Psoas muscle (tissue), 8 donors: ENCODE data around the gene MYO15B. TPM values are rescaled to one million over a fixed set of nuclear protein-coding genes. Genes with fewer than 3 reads are reported as not detected.
"Not testable (repeated sequence)": the region's sequence is repeated elsewhere in the genome, so short reads cannot be mapped to it uniquely, and the experiment has no call there.

Experiments
- ATAC-seq, 4 donors: fragments of 200-7000 bp; cut with Tn5 transposase; one replicate each; pipeline ENCODE4 v1.9.1; 2020; ENCODE audit warnings: moderate library complexity in 3 of 4, mild to moderate bottlenecking in 2 of 4
- DNase-seq, 2 donors: peaks; one replicate each; pipeline ENCODE4 v3.0.0-alpha.2; 2020
- H3K27ac ChIP-seq: fragments of 200-600 bp; one replicate; pipeline ENCODE4 v1.8.0; 2022
- H3K27me3 ChIP-seq, 3 donors: fragments of 200-600 bp in 1 of 3; one replicate each; pipeline versions ENCODE4 v1.6.1 to v1.8.0; 2013 to 2022; ENCODE audit warnings: low read length in 2 of 3, mild to moderate bottlenecking in 2 of 3, moderate library complexity in 1 of 3; ENCODE audit not compliant: insufficient read depth in 3 of 3
- H3K36me3 ChIP-seq, 2 donors: fragments of 200-600 bp in 1 of 2; one replicate each; pipeline versions ENCODE4 v1.6.1 to v1.8.0; 2013 to 2022; ENCODE audit warnings: low read depth in 1 of 2, mild to moderate bottlenecking in 1 of 2, moderate library complexity in 1 of 2; ENCODE audit not compliant: insufficient read depth in 1 of 2
- H3K4me1 ChIP-seq: fragments of 200-600 bp; one replicate; pipeline ENCODE4 v1.8.0; 2022
- H3K4me3 ChIP-seq: fragments of 200-600 bp; one replicate; pipeline ENCODE4 v1.8.0; 2022; ENCODE audit warnings: mild to moderate bottlenecking
- H3K9me3 ChIP-seq: fragments of 200-600 bp; one replicate; pipeline ENCODE4 v1.8.0; 2022
- CTCF ChIP-seq: fragments of 200-600 bp; IDR thresholded peaks from one replicate; pipeline ENCODE4 v1.8.0; 2022; ENCODE audit warnings: antibody characterized with exemption
- WGBS, 3 donors: extraction: QIAGEN DNeasy Blood & Tissue Kit; methylation state at CpG; one replicate each; pipeline versions ENCODE4 v1.1.6 to v1.1.7; 2013; 5-methylcytosine and 5-hydroxymethylcytosine counted together
- intact Hi-C, 2 donors: fragments of 100-400 bp; cut with DNase I; formaldehyde crosslinking; loops; one replicate each; pipeline versions ENCODE4 v1.11.0 to v1.14.2; 2022
- polyA plus RNA-seq, 3 donors: library from polyadenylated mRNA; stranded (reverse); fragments of 200-250 nt; gene quantifications; one replicate each; pipeline ENCODE4 v1.2.3, GENCODE V29; 2013
- total RNA-seq, 4 donors: library from RNA; stranded (reverse); fragmentation: NEBNext Ultra II Directional in 2 of 4; extraction: Animal tissue kit (Norgen Biotek cat#: 25700) in 2 of 4; gene quantifications; one replicate each; pipeline versions ENCODE4 v1.2.1 to v1.2.4, GENCODE V29; 2021 to 2023
- donor health status: healthy with polysubstance abuse.
- donor health status: DM: no; HTN: no; CAD: no; lungs with moderate emphysema.
- donor health status: Bipolar disorder and iron deficiency.
- donor health status: healthy.
- donor health status: DM: yes; HTN: yes; CAD: no.
- donor health status: DM: no; HTN: no; CAD: no.
- donor health status: DM: no; HTN: no; CAD: no.
- donor health status: DM: yes; HTN: yes; CAD: no.

Gene MYO15B
- total and polyA plus RNA-seq, 7 donors: 5.2 to 28.2 (median 16.7) TPM

- DNase-seq: no peak
- Histone ChIP-seq H3K36me3 (no peaks in the 10 kb centered on the region), H3K27me3 (peaks cover 0 to 2% (median 0%) of the 10 kb centered on the region in 3 donors), H3K4me3 (no peak overlapping the region), H3K9me3 (no peaks in the 10 kb centered on the region), H3K4me1 (no peaks in the 10 kb centered on the region), H3K27ac (no peak overlapping the region)
- intact Hi-C loops: no loop called here
- WGBS, 3 donors: 71 to 85% (median 77%) methylated on average over 20 to 29 of the region's 29 CpGs
- no peak for ATAC-seq
- no peak for TF ChIP-seq CTCF
Observed at GRCh38 chr17:75574404-75575036, 13.1 kb upstream of the MYO15B start.

- TF ChIP-seq CTCF: no peak
Observed at GRCh38 chr17:75575197-75575596, 12.4 kb upstream of the MYO15B start.

GRCh38 chr17:75575728-75576127 lies 11.9 kb upstream of the MYO15B start:
- ATAC-seq: no peak

More at GRCh38 chr17:75575197-75575596, 12.4 kb upstream of the MYO15B start:
- ATAC-seq (no peak), DNase-seq (no peak)
- no peaks in the 10 kb centered on the region for H3K36me3 ChIP-seq
- no peaks in the 10 kb centered on the region for H3K9me3 ChIP-seq
- H3K27ac ChIP-seq: no peak overlapping the region
- peaks cover 0 to 2% (median 0%) of the 10 kb centered on the region in 3 donors for H3K27me3 ChIP-seq
- H3K4me1 ChIP-seq: no peaks in the 10 kb centered on the region
- intact Hi-C loops: no loop called here
- WGBS, 3 donors: 82 to 87% (median 85%) methylated on average over 10 of the region's 10 CpGs
- no peak overlapping the region for H3K4me3 ChIP-seq

GRCh38 chr17:75576661-75577060 lies 10.9 kb upstream of the MYO15B start:
- ATAC-seq (no peak), DNase-seq (no peak)
- no peak overlapping the region for H3K4me3 ChIP-seq
- H3K9me3 ChIP-seq: no peaks in the 10 kb centered on the region
- no peak overlapping the region for H3K27ac ChIP-seq
- intact Hi-C loops: no loop called here
- TF ChIP-seq CTCF: no peak
- peaks cover 0 to 2% (median 0%) of the 10 kb centered on the region in 3 donors for H3K27me3 ChIP-seq
- 80 to 90% (median 85%) methylated on average over 12 to 14 of the region's 15 CpGs for WGBS, 3 donors
- no peaks in the 10 kb centered on the region for H3K4me1 ChIP-seq
- H3K36me3 ChIP-seq: no peaks in the 10 kb centered on the region

More at GRCh38 chr17:75575728-75576127, 11.9 kb upstream of the MYO15B start:
- no peaks in the 10 kb centered on the region for H3K4me1 ChIP-seq
- H3K36me3 ChIP-seq: no peaks in the 10 kb centered on the region
- no peak for TF ChIP-seq CTCF
- DNase-seq: no peak
- H3K9me3 ChIP-seq: no peaks in the 10 kb centered on the region
- H3K4me3 ChIP-seq: no peak overlapping the region
- H3K27ac ChIP-seq: no peak overlapping the region
- intact Hi-C loops: no loop called here
- H3K27me3 ChIP-seq: peaks cover 0 to 2% (median 0%) of the 10 kb centered on the region in 3 donors
- 60 to 92% (median 90%) methylated on average over 11 of the region's 11 CpGs for WGBS, 3 donors

- H3K4me1 ChIP-seq, H3K36me3 ChIP-seq, DNase-seq, H3K4me3 ChIP-seq, ATAC-seq, H3K27ac ChIP-seq, H3K9me3 ChIP-seq, intact Hi-C loops, H3K27me3 ChIP-seq: not testable (repeated sequence)
- 83 to 87% (median 84%) methylated on average over 23 of the region's 23 CpGs for WGBS, 3 donors
Observed at GRCh38 chr17:75581121-75581725, 6.4 kb upstream of the MYO15B start.

GRCh38 chr17:75583197-75583596 lies 4.4 kb upstream of the MYO15B start:
- H3K4me3 ChIP-seq, H3K4me1 ChIP-seq, H3K27ac ChIP-seq, ATAC-seq, H3K27me3 ChIP-seq, intact Hi-C loops, DNase-seq, H3K9me3 ChIP-seq, H3K36me3 ChIP-seq: not testable (repeated sequence)
- WGBS, 3 donors: 83 to 93% (median 89%) methylated on average over 5 to 6 of the region's 6 CpGs
